Stimulated activated CD4-positive, alpha-beta T cell treated with anti-CD3 and anti-CD28 coated beads, Interleukin-1b, Interleukin-23, amount 100 ng/mL, for 24 hours (primary cell): ENCODE results near the gene GTF2A1.

Source experiments
- DNase-seq, 4 experiments: peaks; one replicate each; pipeline ENCODE4 v3.0.0-alpha.2; 2020; ENCODE audit warnings: low read depth in 4 of 4, low spot score in 1 of 4

Gene GTF2A1

DNA sequence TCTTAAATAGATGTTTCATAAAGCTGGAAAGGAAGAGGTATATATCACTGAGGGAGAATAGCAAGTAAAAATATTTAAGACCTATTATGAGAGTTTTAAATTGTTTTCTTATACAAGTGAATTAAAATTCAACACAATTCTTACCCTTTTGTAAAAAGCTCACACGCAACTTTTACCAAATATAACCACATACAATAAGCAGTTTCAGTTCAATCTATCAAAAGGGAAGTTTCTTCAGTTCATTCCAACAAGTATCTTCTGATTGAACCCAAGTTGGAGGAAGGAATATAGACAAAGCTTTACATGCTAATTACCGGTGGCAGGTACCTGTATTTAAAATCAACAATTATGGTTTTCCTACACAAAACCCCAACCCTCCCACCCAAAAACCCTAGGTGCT is 41.1 kb downstream of the GTF2A1 start:
- DNase-seq, result no peak

DNA sequence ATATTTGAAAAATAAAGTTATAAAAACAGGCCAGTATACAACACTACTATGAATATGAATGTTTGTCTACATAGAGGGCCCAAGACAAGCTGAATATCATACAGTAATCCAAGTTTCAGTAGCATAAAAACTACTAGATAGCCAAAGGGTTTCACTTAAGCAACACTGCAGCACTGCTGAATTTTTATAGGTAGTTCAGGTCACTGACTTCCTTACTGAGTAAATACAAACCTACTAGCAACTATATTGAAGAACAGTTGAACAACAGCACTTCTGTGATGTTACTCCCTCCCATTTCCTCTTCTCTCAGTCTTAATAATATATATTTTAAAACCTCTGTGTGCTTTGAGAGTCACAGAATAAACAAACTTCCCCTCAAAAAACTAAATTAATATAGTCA is 42.7 kb downstream of the GTF2A1 start:
- no peak for DNase-seq

- no peak for DNase-seq
These were observed 43.5 kb downstream of the GTF2A1 start for GRCh38 chr14:81177225-81177624.

DNA sequence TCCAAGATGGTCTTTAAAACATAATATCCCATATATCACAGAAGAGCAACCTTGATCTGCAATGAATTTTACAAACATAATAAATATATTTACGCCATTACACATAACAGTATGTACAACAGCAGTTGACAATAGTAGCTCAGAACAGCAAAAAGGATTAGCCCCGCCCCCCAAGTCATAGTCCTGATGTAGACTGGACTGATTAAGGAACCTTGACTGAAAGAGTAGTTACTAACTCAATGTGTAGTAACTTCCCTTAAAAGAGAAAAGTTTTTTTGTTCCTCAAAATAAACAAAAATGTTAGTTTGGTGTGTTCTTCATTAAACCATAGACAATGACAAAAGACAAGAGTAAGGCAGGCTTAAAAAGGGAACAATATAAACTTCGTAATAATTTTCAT is 44.5 kb downstream of the GTF2A1 start:
- DNase-seq, result no peak

DNA sequence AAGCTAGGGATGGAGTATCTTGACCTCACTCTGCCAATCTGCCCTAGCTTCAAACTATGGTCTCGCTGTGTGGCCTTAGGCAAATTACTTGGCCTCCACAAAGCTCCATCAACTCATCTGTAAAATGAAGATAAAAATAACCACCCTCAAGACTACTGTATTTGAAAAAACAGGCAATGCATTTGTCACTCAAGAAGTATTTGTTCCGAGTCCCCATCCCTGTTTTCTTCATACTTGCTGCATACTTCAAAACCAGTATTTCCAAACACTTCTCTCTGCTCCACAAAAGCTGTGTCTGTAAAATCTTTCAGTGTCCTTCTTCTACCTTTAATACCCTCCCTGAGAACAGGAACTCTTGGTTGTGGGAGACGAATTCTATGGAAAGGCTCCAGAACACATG is 47.9 kb downstream of the GTF2A1 start:
- no peak for DNase-seq

DNA sequence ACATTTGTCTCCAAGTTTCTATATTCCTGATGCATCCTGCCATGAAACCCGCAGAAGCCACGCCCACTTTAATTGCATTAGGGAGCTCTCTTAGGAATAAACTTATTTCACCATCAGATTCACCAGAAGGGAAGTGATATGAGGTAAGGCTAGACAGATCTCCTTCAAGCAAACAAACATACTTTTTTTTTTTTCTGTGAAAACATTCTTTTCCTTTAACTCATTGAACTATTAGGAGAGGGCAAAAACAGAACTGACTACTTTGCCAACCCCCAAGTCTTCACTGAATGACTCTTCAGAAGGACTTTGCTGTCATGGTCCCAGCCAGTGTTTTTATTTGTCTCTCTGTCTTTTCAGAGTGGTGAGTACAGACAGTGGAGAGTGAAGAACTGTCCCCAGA is 48.4 kb downstream of the GTF2A1 start:
- DNase-seq, result no peak

GRCh38 chr14:81170829-81171195 is 49.9 kb downstream of the GTF2A1 start:
- no peak for DNase-seq

- peak; percentile 74 to 82 (median 78) for DNase-seq
These were observed 50.5 kb downstream of the GTF2A1 start for GRCh38 chr14:81170104-81170828.

GRCh38 chr14:81169711-81170103 is 51.1 kb downstream of the GTF2A1 start:
- DNase-seq, result peak in 1 of 4 experiments; percentile 3

DNA sequence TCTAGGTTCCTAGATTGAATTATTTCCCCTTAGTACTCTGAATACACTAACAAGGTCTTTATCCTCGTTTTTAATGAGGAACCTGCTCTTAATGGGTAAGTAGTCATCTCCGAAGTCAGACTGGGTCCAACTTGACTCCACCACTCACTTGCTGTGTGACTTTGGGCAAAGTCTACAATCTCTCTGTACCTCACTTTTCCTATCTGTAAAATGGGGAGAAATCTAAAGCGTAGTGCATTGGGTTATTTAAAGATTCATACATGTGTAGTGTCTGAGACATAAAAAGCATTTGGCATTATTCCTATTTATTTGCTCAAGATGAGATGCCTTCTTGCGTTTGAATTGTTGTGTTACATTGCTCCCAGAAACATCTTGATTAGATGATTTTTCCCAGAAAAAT is 51.5 kb downstream of the GTF2A1 start:
- DNase-seq, result no peak

DNA sequence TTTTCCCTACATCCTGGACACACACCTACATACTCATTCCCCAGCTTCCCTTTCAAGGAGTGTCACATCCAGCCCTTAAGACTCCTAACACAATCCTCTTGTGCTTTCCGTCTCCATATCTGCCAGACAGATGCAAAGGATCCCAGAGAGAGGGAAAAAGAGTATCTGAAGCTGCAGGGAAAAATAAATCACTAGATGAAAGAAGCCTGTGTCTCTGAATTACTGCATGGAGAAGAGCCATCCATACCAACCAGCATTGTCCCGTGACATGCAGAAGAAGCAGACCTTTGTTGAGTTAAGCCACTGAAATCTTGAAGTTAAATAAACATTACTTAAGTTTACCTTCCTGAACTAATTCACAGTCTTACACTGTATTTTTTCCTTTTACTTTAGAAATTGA is 54.6 kb downstream of the GTF2A1 start:
- DNase-seq, result no peak

- DNase-seq, result no peak
These were observed 55.6 kb downstream of the GTF2A1 start for GRCh38 chr14:81165188-81165587.

DNA sequence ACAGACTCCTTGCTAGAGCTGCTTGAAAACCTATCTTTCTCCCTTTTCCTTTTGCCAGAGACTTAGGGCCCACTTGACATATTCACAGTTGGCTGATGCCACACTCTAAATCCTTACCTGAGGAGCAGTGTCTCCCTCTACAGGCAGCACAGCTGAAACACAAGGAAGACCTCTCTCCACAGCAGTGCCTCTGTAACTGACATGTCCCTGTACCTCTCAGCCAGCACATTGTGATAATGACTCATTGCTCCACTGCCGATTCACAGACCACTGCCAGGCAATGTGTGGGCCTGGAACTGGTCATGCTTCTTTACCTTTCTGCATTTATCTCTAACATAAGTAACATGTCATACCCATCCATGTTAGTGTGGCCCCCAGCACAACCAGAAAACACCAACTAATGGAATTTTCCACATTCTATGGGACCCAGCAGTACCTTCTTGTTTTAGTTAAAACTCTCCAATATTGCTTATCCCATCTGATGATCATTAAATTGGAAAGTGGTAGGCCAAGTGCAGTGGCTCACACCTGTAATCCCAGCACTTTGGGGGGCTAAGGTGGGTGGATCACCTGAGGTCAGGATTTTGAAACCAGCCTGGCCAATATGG is 56.5 kb downstream of the GTF2A1 start:
- peak in 3 of 4 experiments; percentile 12 to 57 (median 33) for DNase-seq

DNA sequence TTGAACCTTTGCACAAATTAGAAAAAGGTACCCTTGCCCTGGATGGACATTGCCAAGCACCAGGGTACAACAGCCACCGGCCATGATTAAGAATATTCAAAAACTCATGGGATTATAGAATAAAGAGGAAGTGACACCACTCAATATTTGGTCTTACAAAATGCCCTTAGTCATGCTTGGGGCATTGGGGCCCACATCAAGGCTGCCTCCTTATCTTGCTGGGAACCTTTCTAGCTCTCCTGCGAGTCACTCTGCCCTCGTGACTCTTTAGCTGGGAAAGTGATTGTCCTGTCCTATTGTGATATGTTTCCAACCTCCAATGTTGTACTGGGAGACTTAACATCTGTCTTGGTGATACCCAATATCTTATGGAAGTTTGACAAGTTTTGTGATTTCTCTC is 57.8 kb downstream of the GTF2A1 start:
- no peak for DNase-seq

GRCh38 chr14:81161749-81162148 is 59.0 kb downstream of the GTF2A1 start:
- no peak for DNase-seq

DNA sequence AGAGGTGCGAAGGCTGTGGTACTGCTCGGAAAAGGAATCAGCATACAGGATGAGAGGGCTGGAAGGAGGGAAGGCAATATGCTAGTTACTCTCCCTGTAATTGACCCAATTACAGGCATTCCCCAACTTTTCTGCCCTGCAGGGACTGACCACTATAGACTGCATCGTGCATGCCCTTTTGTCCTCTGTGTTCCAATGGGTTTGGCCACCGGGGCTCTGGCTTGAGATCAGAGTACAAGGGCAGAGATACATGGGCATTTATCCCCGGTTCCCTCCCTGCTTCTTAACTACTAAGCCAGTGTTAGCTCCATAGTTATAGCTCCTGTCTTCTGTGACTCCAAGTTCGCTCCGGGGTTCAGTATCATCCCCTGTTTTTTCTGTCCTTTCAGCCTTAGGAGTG is 59.7 kb downstream of the GTF2A1 start:
- DNase-seq, result no peak

DNA sequence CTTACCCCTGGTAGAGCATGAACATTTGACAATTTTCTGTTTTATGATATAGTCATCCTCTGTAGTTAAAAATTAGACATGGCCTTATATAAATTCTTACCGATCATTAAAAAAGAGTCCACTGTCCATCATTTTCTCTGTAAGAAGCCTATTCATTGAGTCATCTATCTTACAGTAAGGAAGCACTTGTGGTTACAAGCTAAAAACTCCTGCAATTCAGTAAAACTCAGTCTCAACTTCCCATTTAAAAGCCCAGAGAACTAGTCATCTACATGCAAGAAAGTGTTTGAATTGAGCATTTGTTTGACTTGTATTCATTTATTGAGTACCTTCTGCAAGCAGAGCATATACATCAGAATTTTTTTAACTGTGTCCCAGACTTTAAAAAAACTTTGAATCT is 63.3 kb downstream of the GTF2A1 start:
- DNase-seq, result no peak

- no peak for DNase-seq
These were observed 67.6 kb downstream of the GTF2A1 start for GRCh38 chr14:81153187-81153586.

GRCh38 chr14:81148635-81149034 is 72.1 kb downstream of the GTF2A1 start:
- DNase-seq, result no peak

GRCh38 chr14:81147140-81147897 is 73.4 kb downstream of the GTF2A1 start:
- no peak for DNase-seq

- DNase-seq, result no peak
These were observed 75.7 kb downstream of the GTF2A1 start for GRCh38 chr14:81144824-81145603.

DNA sequence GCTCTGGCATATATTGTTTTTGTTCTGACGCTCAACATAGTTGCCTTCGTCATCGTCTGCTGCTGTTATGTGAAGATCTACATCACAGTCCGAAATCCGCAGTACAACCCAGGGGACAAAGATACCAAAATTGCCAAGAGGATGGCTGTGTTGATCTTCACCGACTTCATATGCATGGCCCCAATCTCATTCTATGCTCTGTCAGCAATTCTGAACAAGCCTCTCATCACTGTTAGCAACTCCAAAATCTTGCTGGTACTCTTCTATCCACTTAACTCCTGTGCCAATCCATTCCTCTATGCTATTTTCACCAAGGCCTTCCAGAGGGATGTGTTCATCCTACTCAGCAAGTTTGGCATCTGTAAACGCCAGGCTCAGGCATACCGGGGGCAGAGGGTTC is 77.0 kb downstream of the GTF2A1 start:
- no peak for DNase-seq
